Endodermal cell (in vitro differentiated cells): ENCODE results near the gene CCL17. TPM values are rescaled to one million over a fixed set of nuclear protein-coding genes. Genes with fewer than 3 reads are reported as not detected.

Experiments used
- DNase-seq: peaks from one replicate; pipeline ENCODE4 v3.0.0-alpha.2; 2017
- H3K27ac ChIP-seq: 2 replicates; pipeline ENCODE4 v1.5.1; 2013; ENCODE audit warnings: mild to moderate bottlenecking, low read depth, low read length, moderate library complexity
- H3K27me3 ChIP-seq: 2 replicates; pipeline ENCODE4 v1.6.1; 2013; ENCODE audit warnings: mild to moderate bottlenecking, low read length, moderate library complexity; ENCODE audit not compliant: insufficient read depth, control insufficient read depth, poor library complexity, severe bottlenecking
- H3K36me3 ChIP-seq: 2 replicates; pipeline ENCODE4 v1.7.0; 2013; ENCODE audit warnings: mild to moderate bottlenecking, low read length, moderate library complexity; ENCODE audit not compliant: control insufficient read depth, insufficient read depth
- H3K4me1 ChIP-seq: one replicate; pipeline ENCODE4 v1.7.0; 2013; ENCODE audit warnings: low read length; ENCODE audit not compliant: control insufficient read depth, insufficient read depth
- H3K4me3 ChIP-seq: 2 replicates; pipeline ENCODE4 v1.5.1; 2013; ENCODE audit warnings: mild to moderate bottlenecking, low read length, moderate library complexity
- H3K9ac ChIP-seq: 2 replicates; pipeline ENCODE4 v1.6.1; 2013; ENCODE audit warnings: mild to moderate bottlenecking, low read length, moderate library complexity; ENCODE audit not compliant: poor library complexity, severe bottlenecking; ENCODE audit errors: extremely low read depth
- H3K9me3 ChIP-seq: 2 replicates; pipeline ENCODE4 v1.6.1; 2013; ENCODE audit warnings: mild to moderate bottlenecking, low read length, moderate library complexity; ENCODE audit not compliant: control insufficient read depth
- H3K27ac Mint-ChIP-seq: 2 replicates; pipeline ENCODE4 v1.8.0; 2020; ENCODE audit warnings: mixed read lengths
- H3K27me3 Mint-ChIP-seq: 2 replicates; pipeline ENCODE4 v1.8.0; 2021; ENCODE audit warnings: mild to moderate bottlenecking, mixed read lengths; ENCODE audit not compliant: insufficient read depth
- H3K36me3 Mint-ChIP-seq: 2 replicates; pipeline ENCODE4 v1.8.0; 2020; ENCODE audit warnings: low read depth, mixed read lengths
- H3K4me1 Mint-ChIP-seq: 2 replicates; pipeline ENCODE4 v1.8.0; 2020; ENCODE audit warnings: mixed read lengths
- H3K4me3 Mint-ChIP-seq: 2 replicates; pipeline ENCODE4 v1.8.0; 2020; ENCODE audit warnings: mild to moderate bottlenecking, moderate library complexity, mixed read lengths
- H3K9me3 Mint-ChIP-seq: 2 replicates; pipeline ENCODE4 v1.8.0; 2020; ENCODE audit warnings: mild to moderate bottlenecking, mixed read lengths
- CTCF ChIP-seq: fragments of 200-600 bp; sonication (generic); conservative IDR thresholded peaks from 2 replicates; pipeline ENCODE4 v1.5.0; 2021; ENCODE audit warnings: antibody characterized with exemption, mild to moderate bottlenecking
- WGBS, 2 experiments: methylation state at CpG; one replicate each; pipeline versions ENCODE4 v1.1.5 to v1.1.7; 2013; ENCODE audit warnings: missing lambda C conversion rate in 2 of 2, mixed read lengths in 1 of 2; ENCODE audit not compliant: insufficient coverage in 1 of 2, insufficient read length in 1 of 2; 5-methylcytosine and 5-hydroxymethylcytosine counted together
- total RNA-seq, 2 donors: library from RNA; stranded (reverse); fragmentation: NEBNext Ultra II Directional in 1 of 2; extraction: Animal tissue kit (Norgen Biotek cat#: 25700) in 1 of 2; gene quantifications; 2 replicates in 1 of 2; 3 replicates in 1 of 2; pipeline ENCODE4 v1.2.1, GENCODE V29; 2021

CCL17 gene
- total RNA-seq, 2 donors from 2014 or later, result not detected

- no peaks in the 10 kb centered on the region for H3K9me3 Mint-ChIP-seq
Observed at GRCh38 chr16:57389087-57389468, 15.5 kb upstream of the CCL17 start.

GRCh38 chr16:57390636-57391295 is 13.8 kb upstream of the CCL17 start:
- TF ChIP-seq CTCF, result no peak
- Histone ChIP-seq H3K27me3 (peaks cover 8% of the 10 kb centered on the region), H3K4me1 (no peaks in the 10 kb centered on the region), H3K9ac (no peak overlapping the region), H3K9me3 (no peaks in the 10 kb centered on the region), H3K27ac (no peak overlapping the region), H3K36me3 (no peaks in the 10 kb centered on the region), H3K4me3 (no peak overlapping the region)
- H3K36me3 Mint-ChIP-seq, result no peaks in the 10 kb centered on the region
- no peak overlapping the region for H3K4me3 Mint-ChIP-seq
- H3K27ac Mint-ChIP-seq, result no peak overlapping the region
- H3K9me3 Mint-ChIP-seq, result no peaks in the 10 kb centered on the region
- DNase-seq, result no peak
- H3K27me3 Mint-ChIP-seq, result peaks cover 7% of the 10 kb centered on the region
- WGBS, 2 experiments, result 88 to 89% methylated on average over 5 of the region's 5 CpGs
- H3K4me1 Mint-ChIP-seq, result no peaks in the 10 kb centered on the region

More at GRCh38 chr16:57389087-57389468, 15.5 kb upstream of the CCL17 start:
- Histone ChIP-seq H3K9me3 (no peaks in the 10 kb centered on the region), H3K9ac (no peak overlapping the region), H3K4me1 (no peaks in the 10 kb centered on the region), H3K4me3 (no peak overlapping the region), H3K27ac (no peak overlapping the region), H3K36me3 (no peaks in the 10 kb centered on the region), H3K27me3 (peaks cover 8% of the 10 kb centered on the region)
- DNase-seq, result no peak
- H3K36me3 Mint-ChIP-seq, result no peaks in the 10 kb centered on the region
- H3K27me3 Mint-ChIP-seq, result peaks cover 7% of the 10 kb centered on the region
- no peaks in the 10 kb centered on the region for H3K4me1 Mint-ChIP-seq
- H3K27ac Mint-ChIP-seq, result no peak overlapping the region
- no peak for TF ChIP-seq CTCF
- no peak overlapping the region for H3K4me3 Mint-ChIP-seq
- WGBS, 2 experiments, result 90 to 96% methylated on average over 2 to 3 of the region's 3 CpGs

DNA sequence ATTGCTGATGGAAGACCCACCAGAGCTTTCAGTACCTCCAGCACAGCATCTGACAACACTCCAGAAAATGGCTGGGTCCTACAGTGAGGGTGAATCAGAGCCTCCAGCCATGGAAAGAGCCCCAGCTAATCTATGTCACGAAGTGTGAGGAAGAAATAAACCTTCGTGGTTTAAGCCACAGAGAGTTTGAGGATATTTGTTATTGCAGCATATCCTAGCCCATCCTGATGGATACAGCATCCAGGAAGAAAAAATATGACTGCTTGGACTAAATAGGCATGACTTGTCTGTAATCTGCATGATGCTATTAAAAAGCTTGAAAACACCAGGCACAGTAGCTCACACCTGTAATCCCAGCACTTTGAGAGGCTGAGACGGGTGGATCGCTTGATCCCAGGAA is 13.3 kb upstream of the CCL17 start:
- H3K4me3 ChIP-seq, result no peak overlapping the region
- Mint-ChIP-seq H3K4me1 (no peaks in the 10 kb centered on the region), H3K27me3 (peaks cover 7% of the 10 kb centered on the region), H3K27ac (no peak overlapping the region), H3K9me3 (no peaks in the 10 kb centered on the region), H3K36me3 (no peaks in the 10 kb centered on the region), H3K4me3 (no peak overlapping the region)
- H3K27ac ChIP-seq, result no peak overlapping the region
- WGBS, 2 experiments, result 89 to 92% methylated on average over 4 of the region's 4 CpGs
- H3K36me3 ChIP-seq, result no peaks in the 10 kb centered on the region
- TF ChIP-seq CTCF, result no peak
- no peak for DNase-seq
- peaks cover 8% of the 10 kb centered on the region for H3K27me3 ChIP-seq
- H3K4me1 ChIP-seq, result no peaks in the 10 kb centered on the region
- H3K9ac ChIP-seq, result no peak overlapping the region
- H3K9me3 ChIP-seq, result no peaks in the 10 kb centered on the region
